Ramos (cell line): ENCODE data around the gene SLC9A8.

Source experiments
- in situ Hi-C: fragments of 300-500 bp; cut with MboI; formaldehyde crosslinking; loops from one replicate; pipeline ENCODE4 v1.14.3; 2022; ENCODE audit warnings: low sequenced_read_pairs; ENCODE audit not compliant: unreplicated experiment

The SLC9A8 gene

GRCh38 chr20:49908258-49908565 is 95.6 kb downstream of the SLC9A8 start:
- in situ Hi-C loops: no loop called here

DNA sequence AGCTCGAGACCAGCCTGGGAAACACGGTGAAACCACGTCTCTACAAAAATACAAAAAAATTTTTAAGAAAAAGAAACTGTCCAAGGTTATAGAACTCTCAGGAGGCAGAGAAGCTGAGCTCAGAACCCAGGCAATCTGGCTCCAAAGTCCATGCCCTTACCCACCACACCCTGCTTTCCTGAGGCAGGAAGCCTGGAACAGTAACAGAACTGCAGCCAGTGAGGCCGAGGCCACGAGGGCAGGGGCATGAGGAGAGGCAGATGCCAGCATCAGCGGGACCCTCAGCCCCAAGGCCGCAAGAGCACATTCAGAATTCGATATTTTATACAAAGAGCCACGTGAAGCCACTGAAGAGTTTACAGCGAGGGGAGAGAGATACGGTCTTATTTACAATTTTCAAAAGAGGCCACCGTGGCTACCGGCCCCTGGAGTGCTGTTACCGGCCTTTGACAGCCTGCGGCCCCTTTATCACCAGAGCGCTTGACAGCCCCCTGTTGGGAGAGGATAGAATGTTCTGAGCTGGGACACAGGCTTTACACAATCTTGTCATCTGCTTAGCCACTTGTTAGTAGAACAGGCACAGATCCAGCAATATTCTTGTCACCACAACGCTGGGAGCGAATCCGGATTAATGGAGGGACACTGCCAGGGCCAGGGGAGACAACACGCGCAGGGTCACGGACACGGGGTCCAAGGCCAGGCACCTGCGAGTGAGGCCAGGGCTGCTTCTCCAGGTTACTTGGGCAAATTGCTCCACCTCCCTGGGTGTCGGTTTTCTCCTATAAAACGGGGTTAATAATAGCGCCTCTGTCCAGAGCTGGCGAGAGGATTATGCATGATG is 97.1 kb downstream of the SLC9A8 start:
- in situ Hi-C loops: no loop called here

DNA sequence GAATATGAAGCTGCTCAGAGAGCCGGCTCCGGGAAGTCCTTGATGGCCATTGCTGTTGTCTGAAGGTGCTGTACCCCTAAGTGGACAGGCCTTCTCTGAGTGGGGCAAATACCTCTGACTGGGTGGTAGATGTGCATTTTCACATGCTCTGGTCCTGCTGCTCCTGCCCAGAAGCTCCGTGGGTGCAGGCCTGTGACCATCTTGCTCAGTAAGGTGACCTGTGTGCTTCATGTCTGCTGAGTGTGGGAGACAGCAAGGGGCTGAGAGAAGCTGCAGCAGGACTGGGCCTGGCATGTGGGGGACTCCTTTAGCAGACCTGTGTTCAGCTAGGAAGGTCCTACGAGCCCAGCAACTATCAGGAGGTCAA is 97.7 kb downstream of the SLC9A8 start:
- in situ Hi-C loops: no loop called here

DNA sequence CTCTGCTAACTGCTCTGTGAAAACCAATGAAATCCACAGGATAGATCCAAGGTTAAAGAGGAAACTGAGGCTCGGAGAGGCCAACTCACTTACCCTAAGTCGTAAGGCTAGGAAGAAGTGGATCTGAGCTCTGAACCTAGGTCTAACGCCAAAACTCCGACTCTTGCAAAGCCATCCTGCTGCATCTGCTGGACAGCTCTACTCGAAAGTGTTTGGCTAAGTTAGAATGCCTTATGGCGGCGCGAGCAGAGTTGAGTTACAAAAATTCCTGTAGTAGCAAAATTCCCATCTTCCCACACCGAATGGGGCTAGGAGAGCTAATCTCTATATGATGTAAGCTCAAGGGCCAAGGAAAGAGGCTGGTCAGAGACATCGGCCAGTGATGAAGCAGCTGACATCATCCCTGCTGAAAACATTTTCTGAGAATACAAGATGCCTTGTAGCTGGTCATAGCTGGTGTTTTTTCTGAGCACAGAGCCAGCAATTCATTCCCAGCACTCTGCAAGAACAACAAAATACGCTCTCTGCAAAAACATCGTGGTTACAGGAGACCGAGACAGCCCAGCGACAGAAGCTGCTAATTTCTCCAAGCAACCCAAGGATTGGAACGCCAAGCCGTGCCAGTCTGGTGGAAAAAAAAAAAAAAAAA is 100.9 kb downstream of the SLC9A8 start:
- in situ Hi-C loops: no loop called here

DNA sequence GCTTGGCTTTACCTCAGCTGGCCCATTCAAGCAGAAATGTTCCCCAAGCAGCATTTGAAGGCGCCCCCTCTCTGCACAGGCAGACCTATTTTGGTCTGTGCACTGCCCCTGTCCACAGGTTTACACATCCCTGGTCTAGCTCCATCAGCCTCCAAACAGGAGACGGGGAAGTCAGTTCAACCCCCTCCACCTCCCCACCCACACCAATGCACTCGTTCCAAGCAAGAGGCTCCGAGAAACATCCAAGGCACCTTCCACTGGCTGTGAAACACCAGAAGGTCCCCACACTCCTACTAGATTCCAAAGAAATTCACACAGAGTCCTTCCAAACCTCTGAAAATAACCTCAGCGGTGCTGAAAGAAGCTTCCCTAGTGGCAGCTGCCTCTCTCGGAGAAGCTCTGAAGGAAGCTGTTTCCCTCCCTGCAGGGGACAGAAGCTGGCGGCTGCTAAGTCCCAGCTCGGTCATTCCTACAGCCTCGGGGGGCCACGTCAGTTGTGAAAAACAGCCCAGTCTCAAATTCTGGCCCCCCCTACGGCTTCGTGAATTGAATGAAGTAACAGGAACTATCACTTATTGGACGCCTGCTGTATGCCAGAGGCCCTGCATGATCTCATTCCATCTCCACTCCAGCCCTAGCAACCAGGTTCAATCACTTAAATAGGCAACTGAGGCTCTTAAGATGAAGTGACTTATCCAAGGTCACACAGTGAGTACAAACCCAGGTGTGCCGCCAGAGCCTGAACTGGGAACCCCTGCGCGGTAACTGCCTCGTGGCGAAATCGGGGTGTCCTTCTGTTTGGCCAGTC is 101.9 kb downstream of the SLC9A8 start:
- in situ Hi-C loops: no loop called here

DNA sequence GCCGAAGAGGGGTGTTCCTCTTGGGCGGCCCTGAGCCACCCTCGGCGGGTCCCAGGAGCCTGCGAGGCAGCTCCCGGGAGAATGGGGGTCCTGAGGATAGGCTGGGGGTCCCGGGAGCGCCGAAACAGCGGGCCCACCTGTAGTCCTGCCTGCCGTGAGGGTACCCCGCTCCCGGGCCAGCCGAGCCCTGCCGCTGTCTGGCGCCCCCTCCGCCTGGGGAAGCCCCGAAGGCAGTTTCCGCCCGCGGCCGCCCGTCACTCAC is 102.4 kb downstream of the SLC9A8 start:
- in situ Hi-C loops: no loop called here

DNA sequence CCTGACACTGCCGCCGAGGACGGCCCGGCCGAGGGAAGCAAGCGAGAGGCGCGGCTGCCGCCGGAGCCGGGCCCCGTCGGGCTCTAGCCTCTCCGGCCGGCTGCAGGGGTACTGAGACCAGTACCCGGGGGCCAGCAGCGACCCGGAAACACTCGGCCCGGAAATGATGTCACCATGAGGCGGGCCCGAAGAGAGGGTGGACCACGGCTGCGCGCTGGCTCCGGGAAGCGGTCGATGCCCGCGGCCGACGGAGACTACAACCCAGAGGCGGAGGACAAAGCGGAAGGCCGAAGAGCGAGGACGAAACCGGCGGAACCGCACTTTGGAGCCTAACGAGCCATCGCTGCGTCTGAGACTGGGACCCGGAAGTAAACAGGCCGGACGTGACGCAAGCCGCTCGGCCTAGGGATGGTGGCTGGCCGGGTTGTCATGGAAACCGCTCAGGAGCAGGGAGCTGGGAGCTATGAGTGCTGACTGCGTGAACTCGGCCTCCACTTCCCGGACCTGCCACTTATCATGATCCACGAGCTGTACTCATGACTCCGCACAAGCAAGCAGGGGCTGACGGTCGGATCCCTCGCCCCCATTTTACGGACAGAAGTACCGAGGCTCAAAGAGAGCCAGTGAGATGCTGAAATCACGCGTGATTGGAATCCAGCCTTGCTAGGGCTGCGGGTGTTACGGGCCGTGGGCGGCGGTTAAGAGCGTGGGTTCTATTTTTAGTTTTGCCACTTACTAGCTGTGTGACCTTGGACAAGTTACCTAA is 102.9 kb downstream of the SLC9A8 start, which contains the start of gene SPATA2:
Gene SPATA2 (minus strand): TSS at position 150 of the 766 bp plus-strand sequence. CDS start 7,039 bp downstream, outside the sequence.
- in situ Hi-C loops: no loop called here

GRCh38 chr20:49916146-49917002 is 103.7 kb downstream of the SLC9A8 start:
- in situ Hi-C loops: no loop called here

- in situ Hi-C loops: no loop called here
These were observed 105.8 kb downstream of the SLC9A8 start for GRCh38 chr20:49918446-49918845.

DNA sequence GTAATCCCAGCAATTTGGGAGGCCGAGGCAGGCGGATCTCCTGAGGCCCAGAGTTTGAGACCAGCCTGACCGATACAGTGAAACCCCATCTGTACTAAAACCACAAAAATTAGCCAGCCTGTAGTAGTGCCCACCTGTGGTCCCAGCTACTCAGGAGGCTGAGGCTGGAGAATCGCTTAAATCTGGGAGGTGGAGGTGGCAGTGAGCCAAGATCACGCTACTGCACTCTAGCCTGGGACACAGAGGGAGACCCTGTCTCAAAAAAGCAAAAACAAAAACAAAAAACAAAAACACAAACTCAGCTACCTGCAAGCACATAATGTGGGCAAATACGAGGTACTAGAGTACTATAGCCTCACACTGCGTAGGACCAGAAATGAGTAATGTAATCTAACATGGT is 106.4 kb downstream of the SLC9A8 start:
- in situ Hi-C loops: no loop called here

GRCh38 chr20:49919461-49919860 is 106.8 kb downstream of the SLC9A8 start:
- in situ Hi-C loops: no loop called here

- in situ Hi-C loops: no loop called here
These were observed 111.6 kb downstream of the SLC9A8 start for GRCh38 chr20:49924247-49924646.

- in situ Hi-C loops: no loop called here
These were observed 113.3 kb downstream of the SLC9A8 start for GRCh38 chr20:49925901-49926454.

DNA sequence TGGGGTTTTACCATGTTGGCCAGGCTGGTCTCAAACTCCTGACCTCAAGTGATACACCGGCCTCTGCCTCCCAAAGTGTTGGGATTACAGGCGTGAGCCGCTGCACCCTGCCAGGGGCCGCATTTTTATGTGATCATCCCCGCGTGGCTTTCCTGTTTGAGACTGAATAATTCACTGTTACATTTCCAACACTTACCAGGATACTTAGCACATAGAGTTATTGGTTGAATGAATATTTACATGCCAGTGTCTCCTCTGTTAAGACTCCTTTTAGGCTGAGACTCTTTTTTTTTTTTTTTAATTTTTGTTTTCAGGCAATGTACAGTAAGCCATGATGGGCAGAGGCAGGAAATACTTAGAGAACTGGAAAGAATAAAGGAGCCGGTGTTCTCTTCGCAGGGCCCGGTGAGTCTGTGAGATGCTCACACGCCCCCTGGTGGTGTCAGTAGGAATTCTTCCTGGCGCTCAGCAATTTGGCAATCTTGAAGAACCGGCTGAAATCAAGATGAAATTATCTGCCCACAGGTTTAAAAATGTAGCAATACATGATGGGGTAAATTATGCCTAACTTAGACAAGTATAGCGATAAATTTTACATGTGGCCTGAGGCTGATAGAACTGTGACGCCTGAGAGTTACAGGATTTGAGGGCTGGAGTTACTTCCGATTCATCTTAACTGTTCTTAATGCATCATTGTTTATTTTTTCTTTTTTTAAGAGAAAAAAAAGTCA is 115.9 kb downstream of the SLC9A8 start:
- in situ Hi-C loops: no loop called here

- in situ Hi-C loops: no loop called here
These were observed 116.5 kb downstream of the SLC9A8 start for GRCh38 chr20:49929142-49929494.

GRCh38 chr20:49935746-49936152 is 123.1 kb downstream of the SLC9A8 start:
- in situ Hi-C loops: no loop called here

- in situ Hi-C loops: no loop called here
These were observed 123.8 kb downstream of the SLC9A8 start, which contains the start of gene RNF114 for GRCh38 chr20:49936153-49937026. TSS of gene RNF114 (plus strand) at chr20:49936397. CDS start at chr20:49936413, 16 bp downstream.
